Endothelial cell of umbilical vein (primary cell): ENCODE measurements around the gene TMEM121. TPM values are rescaled to one million over a fixed set of nuclear protein-coding genes. Genes with fewer than 3 reads are reported as not detected.

Source experiments
- BruUV-seq: library from RNA; stranded (reverse); fragments of 400-500 nt; replicated peaks from 2 replicates; lab custom pipeline; 2021; lab: Mats Ljungman, UMichigan
- CTCF ChIA-PET: fragments of 300-600, 350-600 bp; sonication (Branson Sonifier 250); formaldehyde crosslinking; loops from one replicate; lab custom pipeline; 2021; ENCODE audit warnings: antibody characterized with exemption, inconsistent platforms; lab: Charles Lee
- POLR2A ChIA-PET: fragments of 300-600, 350-600 bp; sonication (Branson Sonifier 250); formaldehyde crosslinking; loops from one replicate; lab custom pipeline; 2021; ENCODE audit warnings: antibody characterized with exemption, inconsistent platforms; lab: Charles Lee
- DNase-seq: peaks from one replicate; pipeline ENCODE4 v3.0.0-alpha.2; 2011; ENCODE audit warnings: low read depth, low spot score
- FAIRE-seq: peaks from 2 replicates; lab custom pipeline; 2011; peaks lifted over from hg19 to GRCh38; lab: Jason Lieb, UNC
- H2AFZ ChIP-seq: 2 replicates; pipeline ENCODE4 v1.6.0; 2012; ENCODE audit warnings: low read depth, low read length, control low read depth, inconsistent platforms
- H3K27ac ChIP-seq: 2 replicates; pipeline ENCODE4 v1.5.1; 2011; ENCODE audit warnings: low read depth, mild to moderate bottlenecking, control low read depth, low read length, moderate library complexity; ENCODE audit not compliant: insufficient read depth
- H3K27me3 ChIP-seq, 2 experiments: 2 replicates each; pipeline versions ENCODE4 v1.6.0 to v1.6.1; 2011; ENCODE audit warnings: low read length in 2 of 2, mixed read lengths in 1 of 2; ENCODE audit not compliant: control insufficient read depth in 2 of 2, insufficient read depth in 2 of 2
- H3K36me3 ChIP-seq, 2 experiments: 2 replicates in 1 of 2; 3 replicates in 1 of 2; pipeline ENCODE4 v1.5.1; 2011; ENCODE audit warnings: low read length in 2 of 2, mild to moderate bottlenecking in 1 of 2, moderate library complexity in 1 of 2; ENCODE audit not compliant: control insufficient read depth in 2 of 2, insufficient read depth in 2 of 2; ENCODE audit errors: extremely low read depth in 1 of 2
- H3K4me1 ChIP-seq: 3 replicates; pipeline ENCODE4 v1.5.1; 2011; ENCODE audit warnings: mild to moderate bottlenecking, low read length; ENCODE audit not compliant: control insufficient read depth, insufficient read depth; ENCODE audit errors: extremely low read depth
- H3K4me2 ChIP-seq: 2 replicates; pipeline ENCODE4 v1.6.1; 2011; ENCODE audit warnings: low read length, control low read depth, mixed read lengths; ENCODE audit not compliant: insufficient read depth
- H3K4me3 ChIP-seq, 3 experiments: fragments of 200-600 bp in 1 of 3; sonication (generic), shearing (Covaris generic) in 1 of 3; replicated peaks in 1 of 3; 2 replicates each; pipeline ENCODE4 v1.5.1; 2011 to 2016; ENCODE audit warnings: control low read depth in 3 of 3, low read length in 3 of 3, mild to moderate bottlenecking in 2 of 3, inconsistent platforms in 1 of 3, low read depth in 1 of 3, moderate library complexity in 1 of 3; ENCODE audit not compliant: insufficient read depth in 1 of 3
- H3K79me2 ChIP-seq: 2 replicates; pipeline ENCODE4 v1.6.0; 2012; ENCODE audit warnings: low read length, inconsistent platforms; ENCODE audit not compliant: control insufficient read depth, insufficient read depth
- H3K9ac ChIP-seq: replicated peaks from 2 replicates; pipeline ENCODE3; 2011; ENCODE audit warnings: low read length, control low read depth; ENCODE audit not compliant: insufficient read depth; ENCODE audit errors: extremely low read depth
- H3K9me1 ChIP-seq: replicated peaks from 3 replicates; pipeline ENCODE4 v1.6.0; 2011; ENCODE audit warnings: mild to moderate bottlenecking, low read length; ENCODE audit not compliant: control insufficient read depth, insufficient read depth; ENCODE audit errors: extremely low read depth
- H3K9me3 ChIP-seq: replicated peaks from 2 replicates; pipeline ENCODE4 v1.5.1; 2012; ENCODE audit warnings: low read length, inconsistent platforms; ENCODE audit not compliant: control insufficient read depth, insufficient read depth
- H4K20me1 ChIP-seq: replicated peaks from 2 replicates; pipeline ENCODE3; 2011; ENCODE audit warnings: mild to moderate bottlenecking, low read length; ENCODE audit not compliant: control insufficient read depth, insufficient read depth; ENCODE audit errors: extremely low read depth
- MAX ChIP-seq: IDR thresholded peaks from 2 replicates; pipeline ENCODE4 v1.6.1; 2011; ENCODE audit not compliant: insufficient read depth, insufficient read length
- dilution Hi-C: fragments of 300-500 bp; cut with MboI; formaldehyde crosslinking; loops from one replicate; pipeline ENCODE4 v1.15.0; 2019; ENCODE audit warnings: low sequenced_read_pairs; ENCODE audit not compliant: extremely low pct_ligation_motif_present
- intact Hi-C: fragments of 100-400 bp; cut with micrococcal nuclease; formaldehyde crosslinking; loops from one replicate; pipeline ENCODE4 v1.10.0; 2022
- polyA plus RNA-seq, 4 experiments: library from polyadenylated mRNA; depleted of rRNA in 3 of 4; stranded (reverse) in 3 of 4; unstranded in 1 of 4; fragments of >200 nt; gene quantifications; 2 replicates each; pipeline versions ENCODE4 v1.2.1 to v1.2.3, GENCODE V29; 2011 to 2012; ENCODE audit warnings: missing spikeins in 1 of 4
- total RNA-seq: library from RNA; stranded (reverse); gene quantifications from 2 replicates; pipeline ENCODE4 v1.2.3, GENCODE V29; 2021
- TF ChIP-seq, protein P1 (sequence below), 2 donors: IDR thresholded peaks; 1 replicate in 1 of 2; 2 replicates in 1 of 2; pipeline ENCODE4 v1.5.1; 2011; ENCODE audit warnings: low read length in 2 of 2, mild to moderate bottlenecking in 2 of 2, moderate library complexity in 2 of 2, control low read depth in 1 of 2, inconsistent platforms in 1 of 2, low read depth in 1 of 2; ENCODE audit not compliant: insufficient read depth in 1 of 2; ENCODE audit errors: extremely low read depth in 1 of 2

Gene TMEM121
- total and polyA plus RNA-seq, 2 donors (not counting 3 experiments of a cell fraction or from before 2014, with no cell fraction given): 4.8 to 7.7 TPM

GRCh38 chr14:105532735-105533141, 6.4 kb downstream of the TMEM121 start:
- ChIA-PET POLR2A (no interaction called here), CTCF (interaction anchor here (0.7 to 1.9 kb wide), 4 partner anchors 12 to 162 kb away, joined by 3 to 15 read pairs (median 6); no protein-coding TSS in a partner anchor)
- H2AFZ ChIP-seq: no peak overlapping the region
- H3K79me2 ChIP-seq: no peaks in the 10 kb centered on the region
- no peak overlapping the region for H3K27ac ChIP-seq
- FAIRE-seq (no peak), DNase-seq (no peak)
- intact Hi-C loops: no loop called here
- H3K9ac ChIP-seq: no peak overlapping the region
- TF ChIP-seq, protein P1, sequence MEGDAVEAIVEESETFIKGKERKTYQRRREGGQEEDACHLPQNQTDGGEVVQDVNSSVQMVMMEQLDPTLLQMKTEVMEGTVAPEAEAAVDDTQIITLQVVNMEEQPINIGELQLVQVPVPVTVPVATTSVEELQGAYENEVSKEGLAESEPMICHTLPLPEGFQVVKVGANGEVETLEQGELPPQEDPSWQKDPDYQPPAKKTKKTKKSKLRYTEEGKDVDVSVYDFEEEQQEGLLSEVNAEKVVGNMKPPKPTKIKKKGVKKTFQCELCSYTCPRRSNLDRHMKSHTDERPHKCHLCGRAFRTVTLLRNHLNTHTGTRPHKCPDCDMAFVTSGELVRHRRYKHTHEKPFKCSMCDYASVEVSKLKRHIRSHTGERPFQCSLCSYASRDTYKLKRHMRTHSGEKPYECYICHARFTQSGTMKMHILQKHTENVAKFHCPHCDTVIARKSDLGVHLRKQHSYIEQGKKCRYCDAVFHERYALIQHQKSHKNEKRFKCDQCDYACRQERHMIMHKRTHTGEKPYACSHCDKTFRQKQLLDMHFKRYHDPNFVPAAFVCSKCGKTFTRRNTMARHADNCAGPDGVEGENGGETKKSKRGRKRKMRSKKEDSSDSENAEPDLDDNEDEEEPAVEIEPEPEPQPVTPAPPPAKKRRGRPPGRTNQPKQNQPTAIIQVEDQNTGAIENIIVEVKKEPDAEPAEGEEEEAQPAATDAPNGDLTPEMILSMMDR (IDR thresholded peaks at IDR 0.05; ENCODE audit: extremely low read depth in 1 of 2, insufficient read depth in 1 of 2, low read depth in 1 of 2, low read length in 2 of 2): peak; percentile 24 to 55
- no peak for TF ChIP-seq MAX
- H3K9me1 ChIP-seq: no peaks in the 10 kb centered on the region
- no peaks in the 10 kb centered on the region for H3K9me3 ChIP-seq
- dilution Hi-C loops: no loop called here
- no TSS peak for BruUV-seq
- H3K4me3 ChIP-seq: no peak overlapping the region
- H3K4me1 ChIP-seq: peaks cover 9% of the 10 kb centered on the region
- H3K4me2 ChIP-seq: no peak overlapping the region
- no peaks in the 10 kb centered on the region for H3K27me3 ChIP-seq
- H4K20me1 ChIP-seq: no peaks in the 10 kb centered on the region
- no peaks in the 10 kb centered on the region for H3K36me3 ChIP-seq

DNA sequence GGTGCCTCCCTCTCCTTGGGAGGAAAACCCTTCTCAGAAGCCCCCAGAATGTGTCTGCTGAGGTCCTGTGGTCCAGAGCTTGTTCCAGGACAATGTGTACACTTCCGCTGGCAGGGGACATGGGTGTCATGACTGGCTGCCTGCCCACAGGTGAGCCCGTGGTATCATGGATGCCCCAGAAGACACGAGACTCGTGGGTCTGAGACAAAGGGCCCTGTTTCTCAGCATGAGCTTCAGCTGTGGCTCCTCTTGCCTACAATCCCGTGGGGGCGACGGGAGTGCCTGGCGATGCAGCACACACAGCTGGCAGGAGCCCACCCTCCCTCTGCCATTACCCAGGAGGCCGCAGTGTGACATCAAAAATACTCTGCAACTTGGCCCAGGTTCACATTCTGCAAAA, 7.0 kb downstream of the TMEM121 start:
- no peaks in the 10 kb centered on the region for H3K36me3 ChIP-seq
- H3K27me3 ChIP-seq: no peaks in the 10 kb centered on the region
- H3K79me2 ChIP-seq: no peaks in the 10 kb centered on the region
- H4K20me1 ChIP-seq: no peaks in the 10 kb centered on the region
- no TSS peak for BruUV-seq
- intact Hi-C loops (no loop called here), dilution Hi-C loops (no loop called here)
- no peaks in the 10 kb centered on the region for H3K9me3 ChIP-seq
- ChIA-PET CTCF (interaction anchor here (1.2 to 1.8 kb wide), 4 partner anchors 11 to 163 kb away, joined by 4 to 15 read pairs (median 4); no protein-coding TSS in a partner anchor), POLR2A (no interaction called here)
- peaks cover 6% of the 10 kb centered on the region for H3K4me1 ChIP-seq
- no peak overlapping the region for H3K4me2 ChIP-seq
- H2AFZ ChIP-seq: no peak overlapping the region
- H3K9ac ChIP-seq: no peak overlapping the region
- no peak overlapping the region for H3K4me3 ChIP-seq
- no peak for TF ChIP-seq MAX
- DNase-seq: no peak
- no peak for FAIRE-seq
- no peaks in the 10 kb centered on the region for H3K9me1 ChIP-seq
- no peak overlapping the region for H3K27ac ChIP-seq
